Fibroblast of skin of back (primary cell): ENCODE results near the gene CELF5.
A peak's percentile ranks its signal among the peaks of the same experiment; 100 is the strongest.
"Not testable (repeated sequence)": the region's sequence is repeated elsewhere in the genome, so short reads cannot be mapped to it uniquely, and the experiment has no call there.

Source experiments
- DNase-seq: peaks from one replicate; pipeline ENCODE4 v3.0.0-alpha.2; 2013

Gene CELF5

GRCh38 chr19:3275583-3276340, 51.3 kb downstream of the CELF5 start:
- DNase-seq = peak; percentile 70

GRCh38 chr19:3276341-3276799, 51.9 kb downstream of the CELF5 start:
- DNase-seq = no peak

GRCh38 chr19:3277649-3278048, 53.2 kb downstream of the CELF5 start:
- DNase-seq = no peak

GRCh38 chr19:3278294-3278693, 53.8 kb downstream of the CELF5 start:
- DNase-seq = no peak

GRCh38 chr19:3278749-3279148, 54.3 kb downstream of the CELF5 start:
- DNase-seq = no peak

GRCh38 chr19:3279306-3279705, 54.8 kb downstream of the CELF5 start:
- no peak for DNase-seq

GRCh38 chr19:3281026-3281425, 56.6 kb downstream of the CELF5 start:
- no peak for DNase-seq

GRCh38 chr19:3282155-3282554, 57.7 kb downstream of the CELF5 start:
- no peak for DNase-seq

GRCh38 chr19:3282564-3282963, 58.1 kb downstream of the CELF5 start:
- no peak for DNase-seq

GRCh38 chr19:3283246-3283751, 58.8 kb downstream of the CELF5 start:
- DNase-seq = no peak

- DNase-seq = no peak
Measured at GRCh38 chr19:3283886-3284657, 59.6 kb downstream of the CELF5 start.

- DNase-seq = peak; percentile 53
Measured at GRCh38 chr19:3284759-3285646, 60.5 kb downstream of the CELF5 start.

- no peak for DNase-seq
Measured at GRCh38 chr19:3285647-3286176, 61.3 kb downstream of the CELF5 start.

GRCh38 chr19:3287814-3288213, 63.4 kb downstream of the CELF5 start:
- no peak for DNase-seq

- DNase-seq = not testable (repeated sequence)
Measured at GRCh38 chr19:3288437-3288836, 64.0 kb downstream of the CELF5 start.

GRCh38 chr19:3289971-3290569, 65.6 kb downstream of the CELF5 start:
- DNase-seq = no peak

GRCh38 chr19:3290858-3291257, 66.4 kb downstream of the CELF5 start:
- DNase-seq = not testable (repeated sequence)

- DNase-seq = no peak
Measured at GRCh38 chr19:3291644-3292043, 67.2 kb downstream of the CELF5 start.

GRCh38 chr19:3292958-3293529, 68.6 kb downstream of the CELF5 start:
- no peak for DNase-seq

- no peak for DNase-seq
Measured at GRCh38 chr19:3293560-3293959, 69.1 kb downstream of the CELF5 start.

GRCh38 chr19:3294080-3294850, 69.8 kb downstream of the CELF5 start:
- DNase-seq = no peak
